GM23338 (cell line): ENCODE results near the gene ZNF532. TPM values are rescaled to one million over a fixed set of nuclear protein-coding genes. Genes with fewer than 3 reads are reported as not detected.

ENCODE experiments used
- ATAC-seq: fragments of 200-7000 bp; cut with Tn5 transposase; 3 replicates; pipeline ENCODE4 v1.9.1; 2020
- DNase-seq: peaks from one replicate; pipeline ENCODE4 v3.0.0-alpha.2; 2015; ENCODE audit warnings: low spot score
- H2AFZ ChIP-seq: fragments of 200-600 bp; sonication (generic); 2 replicates; pipeline ENCODE4 v1.8.0; 2016; ENCODE audit warnings: antibody characterized with exemption, mild to moderate bottlenecking, moderate library complexity
- H3F3A ChIP-seq: fragments of 200-600 bp; sonication (generic); replicated peaks from 2 replicates; pipeline ENCODE4 v1.8.0; 2017; ENCODE audit warnings: antibody characterized with exemption, mixed run types, low read depth
- H3K27ac ChIP-seq: fragments of 200-600 bp; sonication (generic); 2 replicates; pipeline ENCODE4 v1.6.1; 2016; ENCODE audit warnings: low read depth
- H3K27me3 ChIP-seq: fragments of 200-600 bp; sonication (generic); 2 replicates; pipeline ENCODE4 v1.8.0; 2016; ENCODE audit warnings: mild to moderate bottlenecking, mixed run types, moderate library complexity; ENCODE audit not compliant: insufficient read depth
- H3K36me3 ChIP-seq: fragments of 200-600 bp; sonication (generic); 2 replicates; pipeline ENCODE4 v1.8.0; 2016; ENCODE audit warnings: mild to moderate bottlenecking; ENCODE audit not compliant: insufficient read depth
- H3K4me1 ChIP-seq: fragments of 200-600 bp; sonication (generic); 2 replicates; pipeline ENCODE4 v1.8.0; 2016; ENCODE audit warnings: mild to moderate bottlenecking, moderate library complexity; ENCODE audit not compliant: insufficient read depth
- H3K4me2 ChIP-seq: fragments of 200-600 bp; sonication (generic); 2 replicates; pipeline ENCODE4 v1.7.1; 2017; ENCODE audit warnings: mixed run types
- H3K4me3 ChIP-seq: fragments of 200-600 bp; sonication (generic); 2 replicates; pipeline ENCODE4 v1.6.1; 2016; ENCODE audit warnings: mixed run types
- H3K79me2 ChIP-seq: fragments of 200-600 bp; sonication (generic); replicated peaks from 2 replicates; pipeline ENCODE4 v1.8.0; 2017; ENCODE audit warnings: mild to moderate bottlenecking; ENCODE audit not compliant: insufficient read depth
- H3K9me2 ChIP-seq: fragments of 200-600 bp; sonication (generic); 2 replicates; pipeline ENCODE4 v1.8.0; 2017; ENCODE audit not compliant: insufficient read depth
- H4K20me1 ChIP-seq: fragments of 200-600 bp; sonication (generic); replicated peaks from 2 replicates; pipeline ENCODE4 v1.8.0; 2017; ENCODE audit warnings: mild to moderate bottlenecking; ENCODE audit not compliant: insufficient read depth
- H3K27ac Mint-ChIP-seq: 2 replicates; pipeline ENCODE4 v1.8.0; 2020; ENCODE audit warnings: inconsistent platforms, mild to moderate bottlenecking, moderate library complexity, mixed read lengths
- H3K27me3 Mint-ChIP-seq: 3 replicates; pipeline ENCODE4 v1.8.0; 2022; ENCODE audit warnings: low read depth, mild to moderate bottlenecking, moderate library complexity, mixed read lengths, inconsistent platforms; ENCODE audit not compliant: insufficient read depth, poor library complexity
- H3K36me3 Mint-ChIP-seq: 3 replicates; pipeline ENCODE4 v1.8.0; 2021; ENCODE audit warnings: low read depth, mild to moderate bottlenecking, inconsistent platforms, moderate library complexity, mixed read lengths
- H3K4me1 Mint-ChIP-seq: 3 replicates; pipeline ENCODE4 v1.8.0; 2020; ENCODE audit warnings: mild to moderate bottlenecking, inconsistent platforms, mixed read lengths
- H3K4me3 Mint-ChIP-seq: 3 replicates; pipeline ENCODE4 v1.8.0; 2021; ENCODE audit warnings: moderate library complexity, mild to moderate bottlenecking, inconsistent platforms, mixed read lengths
- H3K9me3 Mint-ChIP-seq: 3 replicates; pipeline ENCODE4 v1.8.0; 2020; ENCODE audit warnings: moderate library complexity, mild to moderate bottlenecking, inconsistent platforms, mixed read lengths
- CREB1 ChIP-seq: fragments of 250-450 bp; sonication (Bioruptor Pico); IDR thresholded peaks from 2 replicates; pipeline ENCODE4 v1.5.0; 2020; ENCODE audit warnings: low read depth, mild to moderate bottlenecking, moderate library complexity
- ETS1 ChIP-seq: IDR thresholded peaks from 2 replicates; pipeline ENCODE4 v1.6.1; 2016; ENCODE audit warnings: antibody characterized with exemption
- EZH2 ChIP-seq: fragments of 200-600 bp; sonication (generic); IDR thresholded peaks from one replicate; pipeline ENCODE4 v1.8.0; 2017; ENCODE audit warnings: antibody characterized with exemption, mild to moderate bottlenecking, low read depth; ENCODE audit not compliant: unreplicated experiment
- JUNB ChIP-seq: IDR thresholded peaks from one replicate; pipeline ENCODE4 v1.6.1; 2016; ENCODE audit warnings: antibody characterized with exemption; ENCODE audit not compliant: unreplicated experiment
- NANOG ChIP-seq: IDR thresholded peaks from 2 replicates; pipeline ENCODE4 v1.6.1; 2016; ENCODE audit warnings: antibody characterized with exemption, borderline replicate concordance
- POLR2AphosphoS5 ChIP-seq: IDR thresholded peaks from 2 replicates; pipeline ENCODE4 v1.6.1; 2016; ENCODE audit warnings: antibody characterized with exemption, low read depth
- REST ChIP-seq: IDR thresholded peaks from one replicate; pipeline ENCODE4 v1.6.1; 2018; ENCODE audit warnings: antibody characterized with exemption; ENCODE audit not compliant: unreplicated experiment
- ZNF114 ChIP-seq: fragments of 250-450 bp; sonication (Bioruptor Pico); IDR thresholded peaks from 2 replicates; pipeline ENCODE4 v1.5.0; 2020; ENCODE audit warnings: mild to moderate bottlenecking, moderate library complexity
- ZNF331 ChIP-seq: fragments of 250-450 bp; sonication (Bioruptor Pico); IDR thresholded peaks from 2 replicates; pipeline ENCODE4 v1.5.0; 2020; ENCODE audit warnings: low read depth, mild to moderate bottlenecking, moderate library complexity
- polyA plus RNA-seq: library from polyadenylated mRNA; unstranded; fragments of >200 nt; fragmentation: Nextera tagmentation; extraction: Ambion mirVana; gene quantifications from 2 replicates; pipeline ENCODE4 v1.2.1, GENCODE V29; 2016
- total RNA-seq: library from RNA; depleted of rRNA; stranded (reverse); fragments of >200 nt; shearing (Covaris generic); gene quantifications from 2 replicates; pipeline ENCODE4 v1.2.3, GENCODE V29; 2014

Gene ZNF532
- total and polyA plus RNA-seq, 2 experiments from 2014 or later = 51.5 to 225 TPM

GRCh38 chr18:59026831-59027410 lies 162.2 kb downstream of the ZNF532 start:
- H3F3A ChIP-seq = no peaks in the 10 kb centered on the region
- H3K27ac Mint-ChIP-seq = no peak overlapping the region
- no peak overlapping the region for H3K4me2 ChIP-seq
- TF ChIP-seq JUNB (no peak), POLR2AphosphoS5 (no peak)
- peak overlapping the region; percentile 80 for H2AFZ ChIP-seq
- H3K79me2 ChIP-seq = no peaks in the 10 kb centered on the region
- no peak overlapping the region for H3K4me3 Mint-ChIP-seq
- H3K4me1 ChIP-seq = no peaks in the 10 kb centered on the region
- H3K4me1 Mint-ChIP-seq = peaks cover 9% of the 10 kb centered on the region
- no peaks in the 10 kb centered on the region for H3K27me3 ChIP-seq
- H3K9me3 Mint-ChIP-seq = no peaks in the 10 kb centered on the region
- H3K36me3 ChIP-seq = no peaks in the 10 kb centered on the region
- no peak for ATAC-seq
- no peaks in the 10 kb centered on the region for H3K36me3 Mint-ChIP-seq
- H3K27ac ChIP-seq = no peak overlapping the region
- DNase-seq = no peak
- H3K4me3 ChIP-seq = no peak overlapping the region
- peaks cover 6% of the 10 kb centered on the region for H3K27me3 Mint-ChIP-seq
- no peaks in the 10 kb centered on the region for H3K9me2 ChIP-seq
- H4K20me1 ChIP-seq = no peaks in the 10 kb centered on the region

GRCh38 chr18:59029663-59030429 lies 165.2 kb downstream of the ZNF532 start:
- no peak overlapping the region for H3K4me2 ChIP-seq
- no peak for DNase-seq
- no peak overlapping the region for H3K4me3 ChIP-seq
- no peaks in the 10 kb centered on the region for H4K20me1 ChIP-seq
- peak; percentile 47 for ATAC-seq
- no peaks in the 10 kb centered on the region for H3F3A ChIP-seq
- no peak overlapping the region for H3K4me3 Mint-ChIP-seq
- H2AFZ ChIP-seq = peak overlapping the region; percentile 43; the same call in 1 of the 2 replicates
- H3K27me3 ChIP-seq = no peaks in the 10 kb centered on the region
- no peaks in the 10 kb centered on the region for H3K79me2 ChIP-seq
- H3K27ac Mint-ChIP-seq = no peak overlapping the region
- no peaks in the 10 kb centered on the region for H3K9me2 ChIP-seq
- no peak overlapping the region for H3K27ac ChIP-seq
- H3K27me3 Mint-ChIP-seq = peaks cover 6% of the 10 kb centered on the region
- TF ChIP-seq CREB1 (CRISPR knock-in tag) = no peak
- TF ChIP-seq JUNB = no peak
- TF ChIP-seq EZH2 = no peak
- no peak for TF ChIP-seq REST
- TF ChIP-seq ZNF331 (CRISPR knock-in tag) = no peak
- no peak for TF ChIP-seq ETS1
- TF ChIP-seq NANOG = no peak
- no peak for TF ChIP-seq ZNF114 (CRISPR knock-in tag)
- peaks cover 9% of the 10 kb centered on the region for H3K4me1 Mint-ChIP-seq
- no peaks in the 10 kb centered on the region for H3K9me3 Mint-ChIP-seq
- no peaks in the 10 kb centered on the region for H3K36me3 ChIP-seq
- H3K36me3 Mint-ChIP-seq = no peaks in the 10 kb centered on the region
- H3K4me1 ChIP-seq = 0 out of 2 replicates have a peak, but pooled peaks cover 6% of the 10 kb centered on the region
